HUES48 (cell line): ENCODE results near the gene H2BK1.

Source experiments
- H3K27ac ChIP-seq: one replicate; pipeline ENCODE4 v1.7.0; 2013; ENCODE audit warnings: low read depth, low read length, inconsistent platforms
- H3K27me3 ChIP-seq: 2 replicates; pipeline ENCODE4 v1.6.1; 2013; ENCODE audit warnings: mild to moderate bottlenecking, low read length; ENCODE audit not compliant: control insufficient read depth, insufficient read depth
- H3K36me3 ChIP-seq: 2 replicates; pipeline ENCODE4 v1.6.1; 2013; ENCODE audit warnings: low read length; ENCODE audit not compliant: control insufficient read depth, insufficient read depth
- H3K4me1 ChIP-seq: 2 replicates; pipeline ENCODE4 v1.6.1; 2013; ENCODE audit warnings: mild to moderate bottlenecking, low read length; ENCODE audit not compliant: control insufficient read depth, insufficient read depth
- H3K4me3 ChIP-seq: 2 replicates; pipeline ENCODE4 v1.5.1; 2013; ENCODE audit warnings: mild to moderate bottlenecking, low read depth, low read length
- H3K9ac ChIP-seq: 2 replicates; pipeline ENCODE4 v1.6.1; 2013; ENCODE audit warnings: mild to moderate bottlenecking, low read depth, low read length, moderate library complexity
- H3K9me3 ChIP-seq: 2 replicates; pipeline ENCODE4 v1.6.1; 2013; ENCODE audit warnings: low read length; ENCODE audit not compliant: control insufficient read depth, insufficient read depth

Gene H2BK1

GRCh38 chr7:151186640-151187408 is 23.5 kb downstream of the H2BK1 start, which contains the start of gene ASB10:
ASB10 (minus strand) TSS chr7:151187250; CDS start chr7:151187130, 120 bp downstream.
- H3K36me3 ChIP-seq: no peaks in the 10 kb centered on the region
- no peak within 1 kb of the TSS for H3K27ac ChIP-seq
- H3K9ac ChIP-seq: no peak within 1 kb of the TSS
- H3K4me3 ChIP-seq: no peak within 1 kb of the TSS
- H3K27me3 ChIP-seq: no peaks in the 10 kb centered on the region; the same call in 1 of the 2 replicates
- no peaks in the 10 kb centered on the region for H3K9me3 ChIP-seq
- no peaks in the 10 kb centered on the region for H3K4me1 ChIP-seq

GRCh38 chr7:151185762-151186639 is 24.3 kb downstream of the H2BK1 start:
- Histone ChIP-seq H3K9ac (no peak overlapping the region), H3K4me3 (no peak overlapping the region), H3K27me3 (no peaks in the 10 kb centered on the region; the same call in 1 of the 2 replicates), H3K4me1 (no peaks in the 10 kb centered on the region), H3K9me3 (no peaks in the 10 kb centered on the region), H3K36me3 (no peaks in the 10 kb centered on the region), H3K27ac (no peak overlapping the region)

DNA sequence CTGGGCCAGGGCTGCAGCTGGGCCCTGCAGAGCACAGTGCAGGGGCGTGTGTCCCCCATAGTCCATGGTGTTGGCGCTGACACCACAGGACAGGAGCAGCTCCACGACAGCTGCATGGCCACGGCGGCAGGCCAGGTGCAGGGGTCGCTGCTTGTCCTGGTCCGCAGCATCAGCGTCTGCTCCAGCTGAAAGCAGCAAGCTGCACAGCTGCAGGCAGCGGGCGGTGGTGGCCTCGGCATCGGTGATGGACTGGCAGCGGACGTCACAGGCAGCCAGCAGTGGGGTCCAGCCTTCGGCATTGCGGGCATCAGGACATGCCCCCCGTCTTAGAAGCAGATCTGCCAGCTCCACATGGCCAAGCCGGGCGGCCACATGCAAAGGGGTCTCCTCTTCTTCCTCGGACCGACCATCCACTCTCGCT is 29.3 kb downstream of the H2BK1 start:
- no peaks in the 10 kb centered on the region; the same call in 1 of the 2 replicates for H3K27me3 ChIP-seq
- no peaks in the 10 kb centered on the region for H3K36me3 ChIP-seq
- H3K27ac ChIP-seq: no peak overlapping the region
- no peaks in the 10 kb centered on the region for H3K9me3 ChIP-seq
- no peak overlapping the region for H3K9ac ChIP-seq
- no peak overlapping the region for H3K4me3 ChIP-seq
- H3K4me1 ChIP-seq: no peaks in the 10 kb centered on the region

- Histone ChIP-seq H3K27me3 (no peaks in the 10 kb centered on the region; the same call in 1 of the 2 replicates), H3K9me3 (no peaks in the 10 kb centered on the region), H3K9ac (no peak overlapping the region), H3K27ac (no peak overlapping the region), H3K4me1 (no peaks in the 10 kb centered on the region), H3K36me3 (no peaks in the 10 kb centered on the region), H3K4me3 (no peak overlapping the region)
Measured at GRCh38 chr7:151179946-151180345, 30.3 kb downstream of the H2BK1 start.

- no peak overlapping the region for H3K9ac ChIP-seq
- no peak overlapping the region for H3K4me3 ChIP-seq
- H3K36me3 ChIP-seq: no peaks in the 10 kb centered on the region
- no peaks in the 10 kb centered on the region; the same call in 1 of the 2 replicates for H3K27me3 ChIP-seq
- H3K9me3 ChIP-seq: no peaks in the 10 kb centered on the region
- no peak overlapping the region for H3K27ac ChIP-seq
- no peaks in the 10 kb centered on the region for H3K4me1 ChIP-seq
Measured at GRCh38 chr7:151179287-151179860, 30.9 kb downstream of the H2BK1 start.

GRCh38 chr7:151178831-151179230 is 31.5 kb downstream of the H2BK1 start:
- Histone ChIP-seq H3K4me1 (no peaks in the 10 kb centered on the region), H3K9ac (no peak overlapping the region), H3K27me3 (peaks cover 2% of the 10 kb centered on the region; the same call in 1 of the 2 replicates), H3K4me3 (no peak overlapping the region), H3K27ac (no peak overlapping the region), H3K9me3 (no peaks in the 10 kb centered on the region), H3K36me3 (no peaks in the 10 kb centered on the region)

DNA sequence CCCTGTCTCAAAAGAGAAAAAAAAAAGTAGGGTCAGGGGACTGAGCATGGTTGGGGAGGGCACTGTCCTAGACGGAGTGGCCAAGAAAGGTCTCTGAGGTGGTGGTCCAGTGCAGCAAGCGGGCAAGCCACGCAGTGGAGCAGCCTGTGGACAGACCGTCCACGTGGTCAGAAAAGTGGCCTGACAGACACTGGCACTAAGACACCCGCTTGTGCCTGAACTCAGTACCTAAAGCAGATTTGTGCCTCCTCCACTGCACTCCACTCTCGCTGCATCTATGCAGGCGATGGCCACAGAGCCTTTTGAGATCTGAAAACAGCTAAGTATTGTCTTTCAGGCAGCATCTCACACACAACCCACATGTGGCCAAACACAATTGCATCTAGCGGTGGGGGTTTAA is 32.1 kb downstream of the H2BK1 start:
- H3K4me3 ChIP-seq: no peak overlapping the region
- H3K27me3 ChIP-seq: peaks cover 8% of the 10 kb centered on the region
- H3K27ac ChIP-seq: no peak overlapping the region
- H3K4me1 ChIP-seq: no peaks in the 10 kb centered on the region
- H3K9ac ChIP-seq: no peak overlapping the region
- H3K9me3 ChIP-seq: peaks cover 1% of the 10 kb centered on the region
- H3K36me3 ChIP-seq: no peaks in the 10 kb centered on the region

DNA sequence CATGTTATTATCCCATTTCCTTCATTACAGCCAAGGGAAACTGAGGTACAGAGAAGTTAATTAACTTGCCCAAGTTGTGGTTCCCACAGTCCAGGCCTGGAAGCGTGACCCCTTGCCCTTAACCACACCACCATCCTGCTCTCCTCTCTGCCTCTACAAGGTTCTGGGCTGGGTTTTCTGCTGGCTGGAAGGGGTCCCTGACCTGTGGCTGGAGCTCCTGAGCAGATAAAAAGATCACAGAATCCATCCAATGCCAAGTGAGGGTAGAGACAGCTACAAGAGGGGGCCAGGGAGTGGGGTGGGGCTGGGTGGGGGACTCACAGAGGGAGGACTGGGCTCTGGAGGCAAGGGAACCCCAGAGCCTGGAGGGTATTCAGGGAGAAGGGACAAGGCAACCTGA is 33.0 kb downstream of the H2BK1 start:
- peaks cover 14% of the 10 kb centered on the region for H3K27me3 ChIP-seq
- H3K9me3 ChIP-seq: peaks cover 5% of the 10 kb centered on the region
- H3K9ac ChIP-seq: no peak overlapping the region
- no peaks in the 10 kb centered on the region for H3K36me3 ChIP-seq
- no peaks in the 10 kb centered on the region for H3K4me1 ChIP-seq
- H3K4me3 ChIP-seq: no peak overlapping the region
- no peak overlapping the region for H3K27ac ChIP-seq

GRCh38 chr7:151176401-151176800 is 33.9 kb downstream of the H2BK1 start:
- Histone ChIP-seq H3K36me3 (no peaks in the 10 kb centered on the region), H3K4me1 (no peaks in the 10 kb centered on the region), H3K9ac (no peak overlapping the region), H3K27ac (no peak overlapping the region), H3K27me3 (peaks cover 20% of the 10 kb centered on the region), H3K4me3 (no peak overlapping the region), H3K9me3 (peaks cover 5% of the 10 kb centered on the region)

- Histone ChIP-seq H3K4me3 (no peak overlapping the region), H3K27me3 (peaks cover 26% of the 10 kb centered on the region), H3K9me3 (peaks cover 5% of the 10 kb centered on the region), H3K27ac (no peak overlapping the region), H3K9ac (no peak overlapping the region), H3K36me3 (no peaks in the 10 kb centered on the region), H3K4me1 (no peaks in the 10 kb centered on the region)
Measured at GRCh38 chr7:151175793-151176311, 34.4 kb downstream of the H2BK1 start.
